Activated T-cell treated with anti-CD3 and anti-CD28 coated beads for 4 hours (primary cell): ENCODE data around the gene OSR1.
"Not testable (repeated sequence)": the region's sequence is repeated elsewhere in the genome, so short reads cannot be mapped to it uniquely, and the experiment has no call there.

Experiments
- DNase-seq: peaks from one replicate; pipeline ENCODE4 v3.0.0-alpha.2; 2020

The OSR1 gene

GRCh38 chr2:19330436-19330835, 28.0 kb downstream of the OSR1 start:
- DNase-seq, result no peak

- DNase-seq, result no peak
Observed at GRCh38 chr2:19329445-19329844, 29.0 kb downstream of the OSR1 start.

- no peak for DNase-seq
Observed at GRCh38 chr2:19327496-19327895, 30.9 kb downstream of the OSR1 start.

- no peak for DNase-seq
Observed at GRCh38 chr2:19321946-19322345, 36.5 kb downstream of the OSR1 start.

- no peak for DNase-seq
Observed at GRCh38 chr2:19320813-19321212, 37.6 kb downstream of the OSR1 start.

GRCh38 chr2:19319698-19320097, 38.7 kb downstream of the OSR1 start:
- no peak for DNase-seq

GRCh38 chr2:19319064-19319463, 39.4 kb downstream of the OSR1 start:
- no peak for DNase-seq

GRCh38 chr2:19313553-19313952, 44.9 kb downstream of the OSR1 start:
- no peak for DNase-seq

GRCh38 chr2:19312949-19313348, 45.5 kb downstream of the OSR1 start:
- no peak for DNase-seq

- DNase-seq, result not testable (repeated sequence)
Observed at GRCh38 chr2:19306065-19306464, 52.4 kb downstream of the OSR1 start.

- DNase-seq, result not testable (repeated sequence)
Observed at GRCh38 chr2:19305400-19306055, 52.9 kb downstream of the OSR1 start.

- no peak for DNase-seq
Observed at GRCh38 chr2:19301706-19302105, 56.7 kb downstream of the OSR1 start.
